NOMO-1 treated with dmso at 0.1 percent for 144 hours (cell line): Measurements from ENCODE around the gene PAFAH1B2.
"Not testable (repeated sequence)": the region's sequence is repeated elsewhere in the genome, so short reads cannot be mapped to it uniquely, and the experiment has no call there.

Experiments
- DNase-seq: peaks from one replicate; lab custom pipeline; 2025; ENCODE audit not compliant: unreplicated experiment; lab: John Stamatoyannopoulos, UW

PAFAH1B2 gene

GRCh38 chr11:117143871-117144476, at the start of gene PAFAH1B2:
Gene PAFAH1B2 (plus strand): TSS chr11:117144287. CDS start chr11:117152448, 8,161 bp downstream.
- DNase-seq, result peak; percentile 92

- DNase-seq, result no peak
Measured at GRCh38 chr11:117094776-117095175, 49.3 kb upstream of the PAFAH1B2 start.

- no peak for DNase-seq
Measured at GRCh38 chr11:117095284-117096161, 48.6 kb upstream of the PAFAH1B2 start.

GRCh38 chr11:117096201-117096991, 47.7 kb upstream of the PAFAH1B2 start:
- peak; percentile 79 for DNase-seq

GRCh38 chr11:117097014-117097388, 47.1 kb upstream of the PAFAH1B2 start:
- no peak for DNase-seq

- peak; percentile 6 for DNase-seq
Measured at GRCh38 chr11:117097389-117098268, 46.5 kb upstream of the PAFAH1B2 start.

- DNase-seq, result peak; percentile 79
Measured at GRCh38 chr11:117098269-117099232, 45.5 kb upstream of the PAFAH1B2 start, which contains the start of gene SIK3. Gene SIK3 (minus strand): TSS chr11:117098428. CDS start chr11:117098415, 13 bp downstream.

- no peak for DNase-seq
Measured at GRCh38 chr11:117099696-117100095, 44.4 kb upstream of the PAFAH1B2 start.

- no peak for DNase-seq
Measured at GRCh38 chr11:117100556-117100955, 43.5 kb upstream of the PAFAH1B2 start.

- no peak for DNase-seq
Measured at GRCh38 chr11:117107701-117108590, 36.1 kb upstream of the PAFAH1B2 start.

GRCh38 chr11:117110294-117110950, 33.7 kb upstream of the PAFAH1B2 start:
- DNase-seq, result no peak

- not testable (repeated sequence) for DNase-seq
Measured at GRCh38 chr11:117112497-117112896, 31.6 kb upstream of the PAFAH1B2 start.

- DNase-seq, result not testable (repeated sequence)
Measured at GRCh38 chr11:117112939-117113338, 31.1 kb upstream of the PAFAH1B2 start.

GRCh38 chr11:117117681-117118080, 26.4 kb upstream of the PAFAH1B2 start:
- DNase-seq, result no peak

GRCh38 chr11:117121176-117121575, 22.9 kb upstream of the PAFAH1B2 start:
- no peak for DNase-seq

GRCh38 chr11:117122556-117122955, 21.5 kb upstream of the PAFAH1B2 start:
- DNase-seq, result no peak

GRCh38 chr11:117126223-117126965, 17.7 kb upstream of the PAFAH1B2 start:
- no peak for DNase-seq
